Islet precursor cell (in vitro differentiated cells): Measurements from ENCODE around the gene IFITM1.
A peak's percentile ranks its signal among the peaks of the same experiment; 100 is the strongest.
"Not testable (repeated sequence)": the region's sequence is repeated elsewhere in the genome, so short reads cannot be mapped to it uniquely, and the experiment has no call there.

ENCODE experiments used
- DNase-seq: peaks from one replicate; pipeline ENCODE4 v3.0.0-alpha.2; 2018

IFITM1 gene

DNA sequence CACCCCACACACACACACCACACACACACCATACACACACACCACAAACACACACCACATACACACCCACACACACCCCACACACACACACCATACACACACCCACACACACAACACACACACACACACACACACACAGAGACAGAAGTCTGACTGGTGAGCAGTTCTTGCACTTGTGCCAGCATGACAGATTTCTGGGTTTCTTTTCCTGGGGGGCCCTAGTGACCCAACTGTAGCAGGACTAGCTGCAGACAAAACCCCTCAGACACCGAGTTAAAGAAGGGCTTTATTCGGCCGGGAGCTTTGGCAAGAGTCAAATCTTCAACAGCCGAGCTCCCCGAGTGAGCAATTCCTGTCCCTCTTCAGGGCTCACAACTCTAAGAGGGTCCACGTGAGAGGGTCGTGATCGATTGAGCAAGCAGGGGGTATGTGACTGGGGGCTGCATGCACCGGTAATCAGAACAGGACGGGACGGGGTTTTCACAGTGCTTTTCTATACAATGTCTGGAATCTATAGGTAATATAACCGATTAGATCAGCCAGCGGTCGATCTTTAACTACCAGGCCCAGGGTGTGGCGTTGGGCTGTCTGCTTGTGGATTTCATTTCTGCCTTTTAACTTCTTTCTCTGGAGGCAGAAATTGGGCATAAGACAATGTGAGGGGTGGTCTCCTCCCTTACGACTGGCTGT is 36.3 kb downstream of the IFITM1 start:
- DNase-seq: peak; percentile 13

DNA sequence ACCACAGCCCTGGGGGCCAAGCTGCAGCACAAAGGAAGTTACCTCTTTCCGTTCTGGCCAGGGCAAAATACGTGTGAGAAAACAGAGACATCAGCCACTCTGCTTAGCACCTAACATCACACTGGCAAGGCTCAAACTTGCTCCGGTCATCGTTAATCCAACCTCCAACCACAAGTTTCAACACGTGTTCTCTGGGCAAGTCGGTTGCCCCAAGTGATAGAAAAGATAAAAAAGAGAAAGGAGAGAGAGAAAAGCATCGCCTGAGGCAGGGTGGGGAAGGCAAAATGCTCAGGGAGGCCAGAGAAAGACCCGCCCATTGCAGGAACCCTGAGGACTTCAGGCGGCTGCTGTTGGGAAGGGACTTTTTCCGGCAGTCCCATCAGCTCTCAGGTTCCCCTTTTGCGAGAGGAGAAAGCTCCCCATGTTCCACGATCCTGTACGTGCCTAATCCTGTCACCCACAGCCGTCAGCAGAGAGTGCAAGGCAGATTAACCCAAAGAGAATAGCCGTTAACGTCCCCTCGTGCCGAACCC is 36.9 kb downstream of the IFITM1 start:
- DNase-seq: peak; percentile 69

DNA sequence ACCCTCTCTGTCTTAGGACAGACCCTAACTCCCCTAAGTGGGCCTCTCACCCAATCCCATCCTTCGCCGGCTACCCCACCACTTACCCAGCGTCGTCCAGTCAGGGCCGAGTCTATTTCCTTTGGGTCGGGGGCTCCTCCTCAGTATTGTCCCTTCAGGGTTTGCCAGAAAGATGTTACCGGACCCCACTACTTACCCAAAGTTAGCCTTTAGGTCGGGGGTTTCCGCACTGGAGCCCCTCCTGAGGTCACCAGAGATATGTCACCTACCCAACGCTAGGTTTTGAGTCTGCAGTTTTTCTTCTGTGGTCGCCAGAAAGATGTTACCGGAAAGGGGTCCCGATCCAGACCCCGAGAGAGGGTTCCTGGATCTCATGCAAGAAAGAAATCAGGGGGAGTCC is 37.6 kb downstream of the IFITM1 start:
- DNase-seq: no peak

DNA sequence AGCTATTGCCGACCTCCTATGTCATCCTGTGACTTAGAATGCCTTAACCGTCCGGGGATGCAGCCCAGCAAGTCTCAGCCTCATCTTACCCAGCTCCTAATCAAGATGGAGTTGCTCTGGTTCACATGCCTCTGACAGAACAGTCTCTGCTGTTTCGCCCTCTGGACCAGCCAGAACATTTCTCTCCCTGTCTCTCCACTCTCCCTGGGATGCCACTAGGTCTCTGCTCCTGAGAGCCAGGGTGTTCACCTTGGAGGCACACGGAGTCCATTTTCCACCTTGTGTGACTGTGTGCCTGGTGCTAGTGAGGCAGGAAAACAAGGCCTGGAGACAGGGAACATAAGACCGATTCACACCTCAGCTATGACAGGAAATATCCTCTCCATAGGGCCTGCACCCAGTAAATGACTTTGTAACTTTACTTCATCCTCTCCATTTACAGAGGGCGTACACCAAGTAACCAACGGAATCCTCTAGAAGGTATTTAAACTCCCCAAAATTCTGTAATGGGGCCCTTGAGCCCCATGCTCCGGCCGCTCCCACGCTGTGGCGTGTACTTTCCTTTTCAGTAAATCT is 38.7 kb downstream of the IFITM1 start:
- DNase-seq: peak; percentile 19

DNA sequence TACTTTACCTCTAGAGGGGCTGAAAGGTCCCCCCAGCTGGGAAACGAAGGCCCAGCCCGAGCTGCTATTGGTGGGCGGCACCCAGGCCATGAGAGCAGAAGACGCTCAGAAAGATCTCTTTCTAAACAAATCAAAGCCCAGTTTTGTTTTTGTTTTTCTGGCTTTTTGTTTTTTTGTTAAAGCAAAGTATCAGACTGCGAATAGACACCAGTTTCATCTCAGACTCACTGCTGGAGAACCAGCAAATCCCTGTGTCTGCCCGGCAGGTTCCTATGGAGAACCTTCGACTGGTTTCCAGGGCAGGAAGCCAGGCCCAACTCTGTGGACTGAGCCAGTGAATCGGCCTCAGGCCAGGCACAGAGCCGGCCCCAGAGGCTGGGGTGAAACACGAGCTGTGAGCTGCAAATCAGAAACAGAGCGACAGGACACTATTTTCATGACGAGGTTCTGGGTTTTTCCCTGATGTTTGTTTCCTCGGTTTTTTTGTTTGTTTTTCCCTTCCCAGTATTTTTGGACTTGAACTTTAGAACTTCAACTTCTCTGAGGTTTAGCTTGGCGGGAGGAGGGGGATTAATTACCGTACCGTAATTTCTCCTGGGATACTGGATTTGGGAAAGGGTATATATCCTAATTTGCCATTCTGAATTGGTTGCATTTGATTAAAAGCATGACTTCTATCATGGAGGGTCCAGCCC is 39.5 kb downstream of the IFITM1 start:
- DNase-seq: peak; percentile 79

DNA sequence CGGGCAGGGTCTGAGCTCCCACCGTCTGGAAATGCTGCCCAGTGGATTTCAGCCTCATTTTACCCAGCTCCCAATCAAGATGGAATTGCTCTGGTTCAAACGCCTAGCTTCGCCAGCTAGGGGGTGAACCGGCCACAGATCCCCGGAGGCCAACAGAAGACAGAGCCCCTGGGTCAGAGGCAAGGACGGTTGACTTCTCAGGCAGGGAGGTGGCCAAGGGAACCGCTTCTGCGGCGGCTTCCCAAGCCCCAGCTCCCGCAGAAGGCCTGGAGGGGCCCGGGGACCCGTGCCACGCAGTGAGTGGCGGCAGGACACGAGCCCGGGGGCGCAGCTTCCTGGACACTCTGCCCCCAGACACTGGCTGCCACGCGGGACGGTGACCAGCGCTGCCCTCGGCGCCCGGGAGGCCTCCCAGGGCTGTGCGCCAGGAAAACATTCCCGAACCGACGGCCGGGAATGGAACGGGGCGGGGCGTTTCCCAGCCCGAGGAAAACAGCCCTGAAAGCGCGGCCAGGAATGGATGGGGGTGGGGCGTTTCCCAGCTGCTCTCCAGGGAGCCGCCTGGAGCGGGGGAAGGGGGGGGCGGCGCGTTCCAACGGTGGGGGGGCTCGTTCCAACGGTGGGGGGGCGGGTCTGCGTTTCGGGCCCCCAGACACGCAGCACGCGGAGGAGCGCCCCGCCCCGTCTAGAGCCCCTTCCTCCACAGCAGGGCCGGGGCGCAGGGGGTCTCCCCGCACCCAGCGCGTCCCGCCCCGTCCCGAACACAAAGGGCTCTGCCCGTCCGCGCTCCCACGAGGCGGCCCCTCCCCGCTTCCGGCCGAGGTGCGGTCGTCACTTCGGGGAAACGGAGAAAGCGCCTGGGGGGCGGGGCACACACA is 42.0 kb downstream of the IFITM1 start:
- peak; percentile 97 for DNase-seq

DNA sequence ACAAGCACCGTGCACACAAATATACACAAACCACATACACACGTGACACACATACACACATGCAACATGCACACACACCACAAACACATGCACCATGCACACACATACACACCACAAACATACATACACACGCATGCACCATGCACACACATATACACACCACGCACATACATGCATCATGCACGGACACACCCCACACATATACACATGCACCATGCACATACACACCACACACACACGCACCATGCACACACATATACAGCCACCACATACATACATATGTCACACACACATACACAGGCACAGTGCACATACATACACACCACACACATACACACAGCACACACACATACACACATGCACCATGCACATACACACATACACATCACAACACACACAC is 42.8 kb downstream of the IFITM1 start:
- peak; percentile 16 for DNase-seq

DNA sequence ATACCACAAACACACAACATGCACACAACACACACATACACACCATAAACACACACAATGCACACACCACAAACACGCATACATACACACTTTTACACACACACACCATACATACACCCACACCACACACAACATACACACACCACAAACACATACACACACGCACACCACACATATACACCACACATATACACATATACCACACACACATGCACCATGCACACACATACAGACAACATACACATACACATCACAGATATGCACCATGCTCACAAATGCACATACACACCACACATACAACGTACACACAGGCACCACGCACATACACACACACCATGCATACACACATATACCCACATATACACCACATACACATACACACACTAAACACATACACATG is 43.7 kb downstream of the IFITM1 start:
- DNase-seq: no peak

DNA sequence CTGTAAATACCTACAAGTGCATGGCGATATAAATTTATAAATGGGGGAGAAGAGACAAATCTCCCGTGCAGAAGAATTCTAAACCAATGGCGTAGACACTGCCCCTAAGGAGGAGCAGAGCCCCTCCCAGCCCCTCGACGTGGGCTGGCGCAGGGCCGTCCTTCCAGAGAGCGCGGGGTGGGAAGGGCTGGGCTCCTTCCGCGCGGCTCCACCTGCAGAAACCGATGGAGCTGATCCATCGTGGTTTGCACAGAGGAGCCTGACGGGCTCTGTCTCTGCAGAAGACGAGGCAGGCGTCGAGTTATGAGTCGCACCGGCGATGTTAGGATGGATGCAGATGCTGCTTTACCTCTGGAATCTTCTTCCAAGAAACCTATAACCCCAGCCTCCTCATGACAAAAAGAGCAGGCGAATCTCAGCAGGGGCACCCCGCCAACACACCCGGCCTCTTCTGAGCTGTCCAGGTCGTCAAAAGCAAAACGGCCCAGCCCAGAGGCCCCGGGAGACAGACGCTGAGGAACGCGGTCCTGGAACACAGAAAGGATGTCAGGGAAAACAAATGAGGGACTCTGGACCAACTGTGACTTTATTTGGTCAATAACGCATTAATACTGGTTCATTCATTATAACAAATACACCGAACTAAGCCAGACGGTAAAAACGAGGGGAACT is 44.4 kb downstream of the IFITM1 start:
- peak; percentile 38 for DNase-seq

DNA sequence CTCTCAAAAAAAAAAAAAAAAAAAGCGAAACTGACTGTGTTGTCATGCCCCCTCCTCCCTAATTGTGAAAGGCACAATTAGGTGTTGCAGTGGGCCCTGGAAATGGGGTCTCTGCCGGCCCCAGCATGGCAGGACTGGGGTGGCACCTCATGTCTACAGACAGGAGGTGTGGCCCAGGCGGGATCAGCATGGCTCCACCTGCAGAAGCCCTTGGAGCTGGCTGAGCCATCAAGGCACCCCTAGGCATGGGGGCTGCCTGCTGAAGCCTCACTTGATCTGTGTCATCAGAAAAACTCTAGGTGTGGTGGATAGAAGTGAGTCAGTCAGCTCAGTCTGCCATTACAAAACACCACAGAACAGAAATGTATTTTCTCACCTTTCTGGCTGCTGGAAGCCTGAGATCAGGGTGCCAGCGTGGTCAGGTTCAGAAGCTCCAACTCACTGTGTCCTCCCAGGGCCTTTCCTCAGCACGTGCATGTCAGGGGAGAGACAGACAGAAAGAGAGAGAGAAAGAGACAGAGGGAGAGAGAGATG is 45.4 kb downstream of the IFITM1 start:
- peak; percentile 38 for DNase-seq

DNA sequence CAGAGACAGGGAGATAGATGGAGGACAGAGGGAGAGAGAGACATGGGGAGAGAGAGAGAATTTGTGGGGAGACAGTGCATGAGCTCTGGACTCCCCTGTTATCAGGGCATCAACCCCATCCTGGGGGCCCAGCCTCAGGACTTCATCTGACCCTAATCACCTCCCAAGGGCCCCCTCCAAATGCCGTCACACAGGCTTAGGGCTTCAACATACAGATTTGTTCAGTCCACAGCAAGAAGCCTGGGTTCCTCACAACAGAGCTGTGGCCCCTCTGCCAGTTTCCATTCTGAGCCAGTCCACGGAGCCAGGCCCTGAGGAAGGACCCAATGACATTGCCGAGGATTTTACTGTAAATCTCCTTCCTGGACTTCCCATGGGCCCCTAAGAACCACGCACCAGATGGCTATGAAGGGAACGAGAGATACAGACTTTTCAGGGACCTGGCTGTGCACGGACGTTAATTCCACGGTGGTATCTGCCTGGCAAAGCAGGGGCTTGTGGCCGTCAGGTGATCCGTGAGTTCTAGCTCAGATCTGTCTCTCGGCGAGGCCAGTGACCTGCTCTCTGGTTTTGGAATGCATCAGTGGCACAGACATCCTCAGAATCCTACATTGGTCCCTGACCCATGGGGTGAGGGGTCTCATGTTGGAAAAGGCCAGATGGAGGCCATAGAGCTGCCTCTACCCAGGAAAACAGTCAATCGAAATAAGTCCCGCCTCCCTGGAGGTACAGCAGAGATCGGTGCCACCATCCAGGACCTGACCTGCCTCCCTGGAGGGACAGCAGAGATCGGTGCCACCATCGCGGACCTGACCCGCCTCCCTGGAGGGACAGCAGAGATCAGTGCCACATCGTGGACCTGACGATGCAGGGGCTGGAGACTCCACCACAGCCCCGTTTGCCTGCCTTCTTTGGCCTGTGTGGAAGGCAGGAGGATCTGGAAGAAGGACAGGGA is 46.8 kb downstream of the IFITM1 start:
- peak; percentile 56 for DNase-seq

DNA sequence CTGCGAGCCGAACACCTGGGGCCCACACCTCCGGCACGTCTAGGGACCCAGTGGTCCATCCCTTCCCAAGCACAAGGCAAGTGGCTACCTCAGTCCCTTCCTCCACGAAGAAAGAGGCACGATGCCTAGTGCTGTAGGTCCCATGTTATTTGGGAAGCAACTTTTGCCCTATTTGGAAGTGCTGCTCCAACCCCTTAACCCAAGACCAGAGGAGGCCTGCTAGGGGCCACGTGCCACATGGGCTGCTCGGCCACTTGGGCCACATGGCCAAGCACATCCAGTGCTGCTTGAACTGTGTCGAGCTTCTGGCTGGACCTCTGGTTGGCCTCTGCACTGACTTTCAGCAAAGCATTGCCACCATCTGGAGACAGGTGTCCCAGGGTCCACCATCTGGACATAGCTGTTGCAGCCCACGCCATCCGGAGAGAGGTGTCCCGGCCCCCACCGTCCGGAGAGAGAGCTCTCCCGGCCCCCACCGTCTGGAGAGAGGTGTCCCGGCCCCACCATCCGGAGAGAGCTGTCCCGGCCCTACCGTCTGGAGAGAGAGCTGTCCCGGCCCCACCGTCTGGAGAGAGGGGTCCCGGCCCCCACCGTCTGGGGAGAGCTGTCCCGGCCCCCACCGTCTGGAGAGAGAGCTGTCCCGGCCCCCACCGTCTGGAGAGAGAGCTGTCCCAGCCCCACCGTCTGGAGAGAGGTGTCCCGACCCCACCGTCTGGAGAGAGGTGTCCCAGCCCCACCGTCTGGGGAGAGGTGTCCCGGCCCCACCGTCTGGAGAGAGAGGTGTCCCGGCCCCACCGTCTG is 49.0 kb downstream of the IFITM1 start:
- no peak for DNase-seq

DNA sequence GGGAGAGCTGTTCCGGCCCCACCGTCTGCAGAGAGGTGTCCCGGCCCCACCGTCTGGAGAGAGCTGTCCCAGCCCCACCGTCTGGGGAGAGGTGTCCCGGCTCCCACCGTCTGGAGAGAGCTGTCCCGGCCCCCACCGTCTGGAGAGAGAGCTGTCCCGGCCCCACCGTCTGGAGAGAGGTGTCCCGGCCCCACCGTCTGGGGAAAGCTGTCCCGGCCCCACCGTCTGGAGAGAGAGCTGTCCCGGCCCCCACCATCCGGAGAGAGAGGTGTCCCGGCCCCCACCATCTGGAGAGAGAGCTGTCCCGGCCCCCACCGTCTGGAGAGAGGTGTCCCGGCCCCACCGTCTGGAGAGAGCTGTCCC is 49.6 kb downstream of the IFITM1 start:
- not testable (repeated sequence) for DNase-seq

DNA sequence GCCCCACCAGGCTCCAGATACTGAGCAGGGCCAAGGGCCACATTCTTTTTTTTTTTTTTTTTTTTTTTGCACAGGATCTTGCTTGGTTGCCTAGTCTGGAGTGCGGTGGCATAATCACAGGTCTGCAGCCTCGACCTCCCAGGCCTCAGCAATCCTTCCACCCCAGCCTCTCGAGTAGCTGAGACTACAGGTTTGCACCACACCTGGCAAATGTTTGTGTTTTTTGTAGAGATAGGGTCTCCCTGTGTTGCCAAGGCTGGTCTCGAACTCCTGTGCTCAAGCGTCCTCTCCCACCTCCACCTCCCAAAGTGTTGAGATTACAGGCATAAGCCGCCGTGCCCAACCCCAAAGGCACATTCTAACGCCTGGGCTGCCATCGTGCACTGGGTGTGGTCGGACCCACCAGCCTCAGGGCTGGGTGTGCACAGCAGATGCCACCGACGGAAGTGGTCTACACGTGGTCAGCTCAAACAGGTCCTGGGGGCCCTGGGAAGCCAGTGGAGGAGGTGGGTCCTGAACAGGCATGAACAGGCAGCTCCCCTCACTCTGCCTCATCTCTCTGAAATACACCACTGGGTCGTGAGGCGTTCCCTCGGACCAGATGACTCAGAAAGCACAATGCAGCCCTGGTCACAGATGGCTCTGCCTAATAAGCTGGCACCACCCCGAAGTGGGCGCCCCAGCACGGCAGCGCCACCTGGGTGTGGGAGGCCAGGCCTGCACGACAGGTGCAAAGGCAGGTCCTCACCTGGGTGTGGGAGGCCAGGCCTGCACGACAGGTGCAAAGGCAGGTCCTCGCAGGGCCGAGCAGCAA is 50.3 kb downstream of the IFITM1 start:
- DNase-seq: no peak
